Measurements from ENCODE around the gene DEF6.

The DEF6 gene

DNA sequence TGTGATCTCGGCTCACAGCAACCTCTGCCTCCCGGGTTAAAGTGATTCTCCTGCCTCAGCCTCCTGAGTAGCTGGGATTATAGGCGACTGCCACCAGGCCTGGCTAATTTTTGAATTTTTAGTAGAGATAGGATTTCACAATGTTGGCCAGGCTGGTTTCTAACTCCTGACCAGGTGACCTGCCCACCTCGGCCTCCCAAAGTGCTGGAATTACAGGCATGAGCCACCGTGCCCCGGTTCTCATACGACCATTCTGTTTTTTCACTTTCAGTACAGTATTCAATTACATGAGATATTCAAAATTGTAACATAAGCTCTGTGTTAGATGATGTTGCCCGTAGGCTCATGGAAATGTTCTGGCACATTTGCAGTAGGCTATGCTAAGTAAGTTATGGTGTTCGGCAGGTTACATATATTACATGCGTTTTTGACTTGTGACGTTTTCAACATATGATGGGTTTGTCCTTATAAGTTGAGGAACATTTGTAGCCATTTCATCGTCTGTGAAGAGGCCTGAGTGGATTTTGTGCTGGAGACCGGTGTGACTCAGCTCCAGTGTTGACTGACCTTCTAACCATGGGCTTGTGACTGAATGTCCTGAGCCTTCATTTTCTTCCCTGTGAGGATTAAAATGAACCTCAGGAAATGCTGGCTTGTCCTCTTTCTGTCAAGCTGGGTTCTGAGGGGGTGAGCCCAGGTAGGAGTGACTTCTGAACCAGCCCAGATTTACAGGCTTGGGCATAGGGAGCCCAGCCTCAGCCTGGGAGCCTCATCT, 56.9 kb downstream of the DEF6 start:
- no peak for DNase-seq

- DNase-seq = no peak
These were observed 58.8 kb downstream of the DEF6 start for GRCh38 chr6:35356391-35356790.

DNA sequence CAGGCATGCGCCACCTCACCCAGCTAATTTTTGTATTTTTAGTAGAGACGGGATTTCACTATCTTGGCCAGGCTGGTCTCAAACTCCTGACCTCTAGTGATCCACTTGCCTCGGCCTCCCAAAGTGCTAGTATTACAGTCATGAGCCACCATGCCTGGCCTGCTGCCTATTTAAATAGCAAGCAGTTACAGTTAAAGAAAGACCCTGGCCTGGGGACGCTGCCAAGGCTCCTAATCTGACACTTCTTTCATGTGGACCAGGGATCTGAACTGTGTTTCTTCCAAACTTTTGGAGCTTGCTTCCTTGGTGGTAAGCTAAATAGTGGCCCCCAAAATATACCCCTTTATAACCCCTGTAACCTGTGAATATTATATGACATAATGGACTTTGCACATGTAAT, 60.1 kb downstream of the DEF6 start:
- DNase-seq = no peak

DNA sequence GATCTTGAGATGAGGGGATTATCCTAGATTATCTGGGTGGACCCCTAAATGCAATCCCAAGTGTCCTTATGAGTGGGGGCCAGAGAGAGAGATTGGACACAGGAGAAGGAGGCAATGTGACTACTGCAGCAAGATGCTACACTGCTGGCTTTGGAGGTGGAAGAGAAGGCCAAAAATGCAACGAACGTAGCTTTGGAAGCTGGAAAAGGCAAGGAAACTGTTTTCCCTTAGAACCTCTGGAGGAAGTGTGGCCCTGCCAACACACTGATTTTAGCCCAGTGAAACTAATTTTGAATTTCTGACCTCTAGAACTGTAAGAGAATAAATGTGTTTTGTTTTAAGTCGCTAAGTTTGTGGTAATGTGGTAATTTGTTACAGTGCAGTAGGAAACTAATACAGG, 60.5 kb downstream of the DEF6 start:
- DNase-seq = no peak

GRCh38 chr6:35359346-35359743, 61.7 kb downstream of the DEF6 start:
- no peak for DNase-seq

DNA sequence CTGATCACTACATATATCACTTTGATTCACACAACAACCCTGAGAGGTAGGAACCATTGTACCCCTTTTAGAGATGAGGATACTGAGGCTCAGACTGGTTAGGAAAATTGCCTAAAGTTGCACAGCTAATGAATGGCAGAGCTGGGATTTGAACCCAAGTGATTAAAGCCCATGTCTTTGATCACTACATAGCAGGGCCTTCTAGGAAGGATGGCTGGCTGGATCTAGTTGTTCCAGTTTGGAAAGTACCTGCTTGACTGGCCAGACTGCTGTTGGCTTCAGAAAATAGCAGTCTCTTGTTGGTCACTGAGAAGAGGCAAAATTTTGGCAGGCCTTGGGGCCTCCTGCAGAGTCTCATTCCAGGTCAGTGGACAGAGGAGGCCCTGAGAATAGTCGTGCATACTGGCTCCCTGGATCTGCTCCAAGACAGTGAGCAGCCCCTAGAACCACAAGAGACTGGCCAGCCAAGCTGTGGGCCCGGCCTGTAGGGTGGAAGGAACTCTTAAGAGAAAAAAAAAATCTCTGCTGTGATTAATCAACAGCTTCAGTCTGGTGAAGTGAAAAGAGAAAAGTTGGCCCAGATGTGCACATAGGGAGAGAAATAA, 62.2 kb downstream of the DEF6 start:
- no peak for DNase-seq

GRCh38 chr6:35360349-35361138, 62.9 kb downstream of the DEF6 start:
- DNase-seq = no peak

GRCh38 chr6:35362200-35362599, 64.6 kb downstream of the DEF6 start:
- no peak for DNase-seq

GRCh38 chr6:35363293-35363750, 65.7 kb downstream of the DEF6 start:
- DNase-seq = no peak

- DNase-seq = no peak
These were observed 68.1 kb downstream of the DEF6 start for GRCh38 chr6:35365594-35366203.

DNA sequence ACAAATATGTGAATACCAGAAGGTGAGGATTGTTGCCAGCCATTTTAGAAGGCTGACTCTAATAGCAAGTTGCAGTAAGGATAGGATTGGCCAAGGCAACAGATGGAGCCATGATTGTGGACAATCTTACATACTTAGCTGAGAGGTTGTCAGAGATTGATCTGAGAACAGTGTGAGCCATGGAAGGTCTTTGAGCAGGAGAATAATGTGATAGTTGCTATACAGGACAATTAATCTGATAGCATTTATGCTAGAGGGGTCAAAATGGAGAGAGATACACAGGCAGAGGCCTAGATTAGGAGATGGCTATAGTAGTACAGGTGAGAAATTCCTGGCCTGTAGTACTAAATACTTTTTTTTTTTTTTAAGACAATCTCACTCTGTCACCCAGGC, 68.6 kb downstream of the DEF6 start:
- DNase-seq = no peak

- no peak for DNase-seq
These were observed 70.0 kb downstream of the DEF6 start for GRCh38 chr6:35367646-35368037.

- DNase-seq = no peak
These were observed 70.6 kb downstream of the DEF6 start for GRCh38 chr6:35368038-35368887.

- DNase-seq = no peak
These were observed 72.6 kb downstream of the DEF6 start for GRCh38 chr6:35370124-35370741.

DNA sequence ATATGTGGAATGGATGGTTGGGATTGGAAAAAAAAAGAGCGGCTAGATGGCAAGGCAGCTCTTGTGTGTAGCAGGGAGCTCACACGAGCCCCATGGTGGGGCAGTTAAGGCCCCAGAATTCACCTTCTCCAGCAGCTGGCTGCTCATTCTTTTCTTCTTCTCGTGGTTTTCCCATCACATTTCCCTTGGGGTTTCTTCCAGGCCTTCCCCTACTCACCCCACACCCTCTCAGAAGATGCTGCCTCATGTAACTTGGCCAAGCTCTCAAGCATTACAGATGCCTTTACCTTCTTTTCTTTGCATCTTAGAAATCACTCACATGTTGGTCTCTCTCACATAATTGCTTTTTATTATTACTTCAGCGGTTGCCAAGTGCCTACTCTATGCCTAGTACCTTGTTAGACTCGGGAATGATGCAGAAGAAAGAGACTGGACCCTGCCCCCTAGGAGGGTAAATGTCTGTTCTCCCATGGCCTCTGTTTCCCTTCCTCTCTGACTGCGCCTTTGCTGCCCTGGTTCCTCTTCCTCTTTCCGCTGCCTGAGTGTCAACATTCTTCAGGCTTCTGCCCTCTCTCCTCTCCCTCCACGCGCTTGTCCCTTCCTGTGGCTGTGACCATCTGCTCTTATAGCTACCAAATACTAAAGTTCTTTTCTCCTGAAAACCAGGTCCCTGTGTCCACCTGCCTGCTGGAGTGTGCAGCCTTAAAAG, 73.3 kb downstream of the DEF6 start:
- DNase-seq = no peak
